Astrocyte of the hippocampus (primary cell): Measurements from ENCODE around the gene TBL1XR1.

Experiments
- DNase-seq: peaks from one replicate; pipeline ENCODE4 v3.0.0; 2011; ENCODE audit warnings: low read depth, low spot score

Gene TBL1XR1

DNA sequence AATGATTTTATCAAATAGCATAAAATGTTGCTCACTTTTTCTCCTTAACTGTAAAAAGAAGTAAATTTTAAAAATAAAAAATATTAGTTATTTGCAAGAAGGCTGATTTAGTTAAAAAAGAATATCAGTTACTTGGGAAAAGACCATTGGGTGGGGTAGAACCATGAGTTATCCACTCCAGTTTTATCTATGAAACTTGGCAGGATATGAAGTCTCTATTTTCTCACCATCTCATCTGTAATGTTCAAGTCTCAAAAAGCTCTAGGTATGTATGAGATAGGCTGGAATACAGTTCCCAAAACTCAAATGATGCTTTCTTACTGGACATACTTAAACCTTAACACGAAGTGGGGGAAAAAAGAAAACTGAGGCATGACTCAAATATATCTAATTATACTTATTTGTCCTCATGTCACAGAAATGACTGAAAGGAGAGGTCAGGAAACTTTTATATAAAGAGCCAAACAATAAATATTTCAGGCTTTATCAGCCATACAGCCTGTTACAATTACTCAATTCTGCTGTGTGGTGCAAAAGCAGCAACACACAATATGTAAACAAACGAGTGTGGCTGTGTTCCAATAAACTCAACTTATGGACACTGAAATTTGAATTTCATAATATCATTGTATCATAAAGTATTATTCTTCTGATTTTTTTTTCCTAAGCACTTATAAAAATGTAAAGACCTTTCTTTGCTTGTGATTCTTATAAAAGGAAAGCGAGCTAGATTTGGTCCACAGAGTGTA lies 131.8 kb downstream of the TBL1XR1 start:
- DNase-seq = no peak

DNA sequence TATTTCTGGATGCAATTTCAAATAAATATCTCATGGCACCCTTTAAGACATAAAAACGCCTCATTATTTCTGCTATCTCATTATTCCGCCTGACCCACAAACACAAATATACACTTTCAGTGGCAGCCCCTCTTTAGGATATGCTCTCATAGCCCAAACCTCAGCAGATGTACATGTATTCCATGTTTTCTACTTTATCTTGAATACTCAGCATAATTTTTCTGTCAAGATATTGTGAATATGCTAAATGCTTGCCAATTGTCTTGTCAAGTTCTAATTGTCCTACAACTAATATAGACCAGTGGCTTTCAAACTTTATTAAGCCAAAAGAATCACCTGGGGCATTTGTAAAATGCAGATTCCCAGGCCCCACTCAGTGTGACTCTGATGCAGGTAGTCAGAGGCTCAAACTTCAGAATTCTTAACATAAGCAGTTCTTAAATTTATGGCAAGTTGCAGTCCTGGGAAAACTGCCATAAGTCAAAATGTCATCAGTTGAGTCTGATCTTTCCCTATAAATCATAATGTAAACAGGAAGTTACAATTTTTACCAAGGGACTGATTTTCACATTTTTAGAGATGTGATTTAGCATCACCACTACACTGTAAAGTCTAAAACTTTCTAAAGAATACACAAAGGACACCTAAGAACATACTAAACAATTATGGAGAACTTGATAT lies 135.1 kb downstream of the TBL1XR1 start:
- no peak for DNase-seq

DNA sequence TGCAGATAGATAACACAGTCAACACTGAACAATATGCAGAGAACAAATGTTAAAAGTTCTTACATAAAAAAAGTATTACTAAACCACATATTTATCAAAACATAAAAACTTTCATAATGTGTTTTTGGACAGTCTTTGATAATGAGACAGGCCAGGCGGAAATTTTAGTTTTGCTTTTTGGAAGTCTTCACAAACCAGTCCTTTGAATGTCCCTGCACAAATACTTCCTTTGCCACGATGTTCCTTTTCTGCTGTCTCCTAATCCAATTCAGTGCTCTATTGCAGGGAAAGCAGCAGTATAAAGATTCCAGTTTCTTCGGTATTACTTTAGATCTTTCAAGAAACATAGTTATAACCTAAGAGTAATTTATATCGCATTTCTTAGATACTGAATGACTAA lies 135.9 kb downstream of the TBL1XR1 start:
- no peak for DNase-seq

DNA sequence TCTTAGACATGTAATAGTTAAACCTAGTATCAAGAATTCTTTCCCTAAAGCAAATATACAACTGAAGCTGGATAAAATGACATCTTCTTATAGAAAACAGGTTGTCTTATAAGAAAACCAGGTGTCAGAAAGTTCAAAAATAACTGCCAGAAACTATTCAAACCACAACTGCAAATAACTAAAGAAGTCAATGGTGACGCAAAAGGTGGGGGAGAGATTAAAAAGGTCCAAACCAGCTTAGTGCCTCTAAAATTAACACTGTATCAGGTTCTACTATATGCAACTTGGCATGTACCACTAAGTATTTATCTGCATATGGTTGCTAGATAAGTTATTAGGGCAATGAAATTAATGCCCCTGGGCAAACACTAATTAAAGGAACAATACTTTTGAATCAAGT lies 136.8 kb downstream of the TBL1XR1 start:
- no peak for DNase-seq

DNA sequence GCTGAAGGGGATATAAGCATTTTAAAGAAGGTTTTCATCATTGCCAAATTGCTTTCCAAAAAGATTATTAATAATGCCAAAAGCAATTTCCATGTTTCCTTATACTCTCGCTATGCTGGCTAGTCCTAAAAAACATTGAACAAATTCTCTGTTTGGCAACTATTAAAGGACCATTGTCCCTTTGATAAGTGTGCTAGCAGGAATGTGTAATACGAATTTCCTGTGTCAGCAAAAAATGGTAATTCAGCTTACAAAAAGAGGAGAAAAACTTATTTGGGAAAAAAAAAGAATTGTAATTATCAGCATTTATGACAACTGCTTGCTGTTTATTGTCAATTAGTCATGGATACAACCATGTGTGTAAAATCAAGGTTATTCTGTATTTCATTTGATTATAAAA lies 138.6 kb downstream of the TBL1XR1 start:
- no peak for DNase-seq

DNA sequence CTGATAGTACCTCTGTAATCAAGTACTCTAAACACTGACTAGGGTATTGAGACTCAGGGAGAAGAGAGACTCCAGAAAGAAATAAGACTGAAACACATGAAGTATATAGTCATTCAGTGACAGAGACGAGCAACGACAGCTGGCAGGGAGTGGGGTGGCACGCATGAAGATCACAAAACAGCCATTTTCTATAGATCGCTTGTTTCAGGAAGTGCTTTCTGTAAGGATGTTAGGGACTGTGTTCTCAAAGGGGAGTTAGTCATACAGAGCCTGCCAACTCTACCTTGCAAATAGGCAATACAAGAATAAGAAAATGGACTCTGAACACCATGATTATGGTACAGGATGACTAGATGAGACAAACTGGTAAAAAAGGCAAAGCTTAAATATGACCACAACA lies 139.5 kb downstream of the TBL1XR1 start:
- DNase-seq = no peak

DNA sequence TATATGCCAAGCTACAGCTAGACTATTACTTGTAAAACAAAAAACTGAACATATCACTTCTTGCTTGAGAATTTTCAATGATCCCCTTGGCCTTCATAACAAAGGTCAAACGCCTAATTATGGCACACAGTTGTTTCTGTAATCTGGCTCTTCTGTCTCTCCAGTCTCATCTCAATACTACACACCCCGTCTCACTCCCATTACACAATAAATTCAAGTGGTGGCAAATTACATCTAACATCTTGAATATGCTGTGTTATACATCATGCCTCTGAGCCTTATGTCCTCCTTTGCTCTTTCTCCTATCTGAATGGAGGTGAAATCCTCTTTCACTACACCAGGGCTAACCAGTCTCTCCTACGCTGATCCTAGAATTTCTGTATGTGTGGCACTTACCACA lies 140.4 kb downstream of the TBL1XR1 start:
- DNase-seq = no peak

DNA sequence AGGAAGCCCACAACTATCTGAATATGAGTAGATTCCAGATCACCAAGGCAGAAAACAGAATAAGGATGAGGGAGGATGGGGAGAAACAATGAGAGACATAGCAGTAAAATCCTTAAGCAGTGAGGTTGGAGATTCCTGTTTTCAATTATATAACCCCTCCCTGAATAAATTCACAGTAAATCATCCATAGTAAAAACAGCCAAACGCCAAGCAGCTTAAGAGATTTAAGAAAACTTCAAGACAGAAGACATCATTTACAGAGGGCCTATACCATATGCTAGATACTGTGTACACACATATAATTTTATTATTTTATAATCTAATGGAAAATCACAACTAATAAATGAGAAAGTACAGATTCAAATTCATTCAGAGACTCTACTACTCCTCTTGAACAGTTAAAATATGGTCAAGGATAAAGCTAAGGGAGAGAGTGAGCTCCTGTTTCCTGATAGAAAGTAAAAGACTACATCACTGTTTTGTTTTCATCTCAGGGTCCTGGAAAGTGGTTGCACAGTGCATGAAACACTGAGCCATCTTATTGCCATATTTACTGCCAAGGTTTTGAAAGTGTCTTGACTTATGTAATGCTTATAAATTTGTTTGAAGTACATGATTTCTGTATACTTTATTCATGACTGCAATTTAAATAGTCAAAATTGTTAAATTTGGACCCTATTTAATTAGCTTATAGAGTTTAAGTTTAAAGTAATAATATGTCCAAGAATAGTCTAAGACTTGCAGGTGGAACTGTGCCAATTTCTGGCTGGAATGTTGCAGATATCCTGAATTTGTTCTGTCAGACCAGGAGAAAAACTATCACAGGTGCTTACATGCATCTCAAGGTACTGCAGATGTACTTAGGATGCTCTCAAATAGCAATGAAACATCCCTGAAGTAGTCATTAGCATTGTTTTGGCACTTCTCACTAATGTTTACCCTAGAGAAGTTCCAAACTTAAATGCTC lies 141.4 kb downstream of the TBL1XR1 start:
- DNase-seq = peak; percentile 26

DNA sequence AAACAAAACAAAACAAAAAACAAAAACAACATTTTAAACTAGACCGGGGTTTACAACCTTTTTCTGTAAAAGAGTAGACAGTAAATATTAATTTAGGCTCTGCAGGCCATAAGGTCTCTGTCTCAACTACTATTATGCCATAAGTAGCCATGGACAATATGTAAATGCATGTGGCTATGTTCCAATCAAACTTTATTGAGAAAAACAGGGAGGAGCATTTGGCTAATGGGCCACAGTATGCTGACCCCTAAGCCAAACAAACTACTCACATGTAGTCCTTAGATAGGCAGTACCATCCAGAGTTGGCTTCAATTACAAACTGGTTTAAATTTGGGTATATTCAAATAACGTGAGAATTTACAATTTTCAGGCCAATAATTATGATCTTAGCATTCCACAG lies 144.2 kb downstream of the TBL1XR1 start:
- no peak for DNase-seq

DNA sequence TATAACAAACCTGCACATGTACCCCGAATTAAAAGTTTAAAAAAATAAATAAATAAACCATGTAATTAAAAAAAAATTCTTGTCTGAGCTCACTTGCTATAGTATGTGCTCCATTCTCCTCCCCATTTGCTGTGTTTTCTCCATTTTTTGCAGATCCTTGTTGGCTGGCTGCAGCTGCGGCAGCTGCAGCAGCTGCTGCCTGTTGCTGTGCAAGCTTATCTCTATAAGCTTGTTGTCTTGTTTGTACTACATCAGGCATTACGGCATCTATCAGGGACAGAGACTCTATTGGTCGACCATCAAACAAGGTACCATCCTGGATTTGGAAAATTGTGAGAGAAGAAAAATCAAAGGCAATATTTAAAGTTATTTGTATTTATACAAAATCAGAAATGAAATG lies 145.9 kb downstream of the TBL1XR1 start:
- DNase-seq = no peak

DNA sequence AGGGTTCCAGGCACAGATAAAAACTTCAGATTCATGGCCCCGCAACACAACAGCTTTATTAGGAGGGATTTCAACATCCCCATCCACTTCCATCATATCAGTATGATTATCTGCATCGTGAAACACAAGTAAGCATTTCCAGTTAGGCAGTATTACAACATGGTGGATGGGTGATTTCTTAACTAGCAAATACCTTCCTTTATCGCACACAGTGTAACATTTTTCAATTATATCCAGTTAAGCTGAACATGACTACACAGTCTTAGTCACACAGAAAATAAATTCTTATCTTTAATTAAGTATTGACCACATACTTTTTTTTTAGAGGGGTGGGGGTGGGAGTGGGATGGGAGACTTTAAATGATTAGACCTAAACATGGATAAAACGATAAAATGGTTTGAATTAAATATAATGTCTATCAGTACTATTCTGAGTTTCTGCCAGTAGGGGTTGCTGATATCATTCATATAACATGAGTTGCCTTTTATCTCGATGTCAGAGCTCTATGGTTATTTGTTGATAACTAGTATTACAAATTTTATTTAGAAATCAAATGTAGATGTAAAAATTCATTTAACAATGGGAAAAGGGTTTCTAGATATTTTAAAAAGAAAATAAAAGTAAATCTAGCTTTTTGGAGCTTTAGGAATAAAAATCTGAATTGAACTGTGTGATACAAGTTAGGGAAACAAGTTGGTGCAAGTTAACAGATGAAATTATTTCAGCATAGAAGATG lies 146.6 kb downstream of the TBL1XR1 start:
- DNase-seq = peak; percentile 55

DNA sequence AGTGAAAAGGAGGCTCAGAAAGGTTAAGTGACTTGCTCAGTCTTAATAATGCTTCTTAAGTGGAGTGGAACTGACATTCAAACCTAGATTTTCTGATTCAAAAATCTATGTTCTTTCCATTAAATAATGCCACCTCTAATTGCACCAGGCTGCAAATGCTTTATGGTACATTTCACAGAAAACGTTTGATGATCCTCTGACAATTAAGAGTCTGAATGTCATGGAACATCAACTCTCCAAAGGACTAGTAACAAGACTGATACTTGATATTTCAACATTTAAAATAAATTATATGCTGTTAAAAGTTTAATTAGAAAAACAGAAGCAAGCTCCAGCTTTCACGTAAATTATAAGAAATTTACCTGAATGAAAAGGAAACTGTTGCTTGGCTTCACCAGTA lies 151.5 kb downstream of the TBL1XR1 start:
- no peak for DNase-seq

DNA sequence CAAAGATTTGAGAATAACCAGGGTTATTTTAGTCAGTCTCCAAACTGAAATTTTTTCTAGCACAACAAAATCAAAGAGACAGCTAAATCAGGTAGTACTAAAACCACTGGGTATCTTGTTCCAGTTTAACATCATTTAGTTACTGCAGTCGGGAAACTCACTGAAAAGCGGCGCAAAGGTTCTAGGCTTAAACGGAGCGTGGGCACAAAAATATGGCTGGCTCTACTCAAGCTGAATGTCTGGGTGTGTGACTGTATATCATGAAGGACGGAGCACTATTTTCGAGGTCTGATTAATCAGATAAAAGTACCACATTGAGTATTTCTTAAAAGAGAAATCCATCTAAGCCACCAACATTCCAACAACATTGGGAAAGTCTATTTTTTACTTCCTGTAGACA lies 152.1 kb downstream of the TBL1XR1 start:
- DNase-seq = no peak

DNA sequence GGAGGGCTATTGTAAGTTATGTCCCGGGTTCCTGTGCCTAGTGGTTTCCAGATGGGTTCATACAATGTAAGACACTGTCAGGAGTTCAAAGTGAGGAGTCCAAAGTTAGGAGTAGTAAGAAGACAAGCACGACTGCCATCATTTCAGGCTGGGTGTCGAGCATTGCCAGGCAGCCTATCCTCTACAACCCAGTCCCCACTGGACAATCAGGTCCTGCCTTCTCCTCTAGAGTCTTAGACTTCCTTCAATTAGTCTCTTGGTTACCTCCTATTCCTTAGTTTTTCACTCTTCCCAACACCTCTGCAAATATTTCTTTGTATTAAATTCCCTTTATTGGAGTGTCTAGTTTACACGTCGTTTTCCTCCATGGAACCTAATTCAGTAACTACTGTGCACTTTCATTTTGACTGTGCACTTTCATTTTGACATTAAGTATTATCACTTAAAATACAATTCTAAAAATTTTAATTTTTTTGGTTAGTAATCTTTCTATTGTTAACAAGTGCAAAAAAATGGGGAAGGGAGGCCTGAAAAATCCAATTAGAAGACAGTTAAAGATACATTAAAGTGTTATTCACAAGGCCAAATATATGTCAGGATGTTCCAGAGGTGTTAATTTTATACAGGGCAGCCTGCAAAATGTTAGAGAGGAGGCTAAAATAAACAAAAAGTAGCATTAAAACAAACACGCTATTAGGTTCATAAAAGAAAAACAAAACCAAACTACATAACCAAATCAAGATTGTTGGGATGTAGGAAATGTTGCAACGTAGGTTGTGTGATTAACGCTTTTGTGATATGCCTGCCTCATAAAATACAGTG lies 155.3 kb downstream of the TBL1XR1 start:
- DNase-seq = no peak

DNA sequence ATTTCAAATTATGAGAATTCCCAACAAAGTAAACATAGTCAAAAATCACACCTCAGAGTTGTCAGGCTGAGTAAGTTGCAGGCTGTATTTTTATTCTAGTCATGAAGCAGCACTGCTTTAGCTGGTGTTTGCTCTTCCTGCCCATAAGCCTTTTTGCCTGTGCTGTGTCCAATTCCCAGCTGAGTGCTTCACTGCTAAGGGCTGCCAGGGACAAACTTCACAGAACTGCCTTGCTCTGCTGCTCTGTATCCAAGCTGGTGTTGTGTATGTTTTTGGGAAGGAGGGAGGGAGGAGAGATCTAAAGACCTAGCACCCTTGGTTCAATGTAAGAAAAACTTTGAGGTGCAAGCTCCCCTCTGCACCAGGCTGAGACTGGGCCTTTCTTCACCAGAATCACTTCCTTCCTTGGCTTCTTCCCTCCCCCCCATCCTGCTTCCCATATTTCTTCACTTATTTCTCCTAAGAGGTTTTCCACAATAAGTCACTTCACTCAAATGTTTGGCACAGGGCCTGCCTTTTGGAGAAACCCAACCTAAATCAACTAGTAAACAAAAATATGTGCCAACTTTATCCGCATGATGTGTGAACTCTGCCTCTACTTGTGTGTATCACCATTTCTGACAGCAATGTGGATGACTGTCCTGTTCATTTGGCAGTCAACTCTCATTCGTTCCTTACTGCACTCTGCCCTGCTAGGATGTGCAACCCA lies 156.1 kb downstream of the TBL1XR1 start:
- peak; percentile 50 for DNase-seq

DNA sequence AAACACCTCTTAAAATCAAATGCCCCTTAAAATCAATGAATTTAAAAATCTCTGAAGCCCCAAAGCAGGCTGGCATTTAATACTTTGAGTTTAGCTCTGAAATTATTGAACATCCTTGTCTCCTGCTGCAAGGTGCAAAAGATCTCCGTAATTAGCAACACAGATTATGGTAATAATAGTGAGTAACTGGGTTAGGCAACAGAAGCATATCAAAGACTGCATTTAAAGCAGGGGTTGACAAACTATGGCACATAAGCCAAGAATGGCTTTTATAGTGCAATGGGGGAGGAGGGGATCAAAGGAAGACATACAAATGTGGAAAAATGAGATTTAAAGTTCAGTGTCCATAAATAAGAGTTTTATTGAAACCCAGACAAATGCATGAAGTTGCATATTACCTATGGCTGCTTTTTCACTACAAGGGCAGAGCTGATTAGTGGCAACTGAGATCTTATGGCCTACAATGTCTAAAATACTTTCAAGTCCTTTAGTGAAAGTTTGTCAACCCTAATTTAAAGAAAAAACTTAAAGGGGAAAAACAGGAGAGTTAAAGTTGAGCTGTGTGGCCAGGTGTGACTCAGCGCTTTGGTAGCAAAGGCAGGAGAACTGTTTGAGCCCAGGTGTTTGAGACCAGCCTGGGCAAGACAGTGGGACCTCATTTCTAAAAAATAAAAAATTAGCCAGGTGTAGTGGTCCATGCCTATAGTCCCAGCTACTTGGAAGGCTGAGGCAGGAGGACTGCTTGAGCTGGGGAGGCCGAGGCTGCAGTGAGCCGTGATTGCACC lies 157.6 kb downstream of the TBL1XR1 start:
- DNase-seq = no peak

DNA sequence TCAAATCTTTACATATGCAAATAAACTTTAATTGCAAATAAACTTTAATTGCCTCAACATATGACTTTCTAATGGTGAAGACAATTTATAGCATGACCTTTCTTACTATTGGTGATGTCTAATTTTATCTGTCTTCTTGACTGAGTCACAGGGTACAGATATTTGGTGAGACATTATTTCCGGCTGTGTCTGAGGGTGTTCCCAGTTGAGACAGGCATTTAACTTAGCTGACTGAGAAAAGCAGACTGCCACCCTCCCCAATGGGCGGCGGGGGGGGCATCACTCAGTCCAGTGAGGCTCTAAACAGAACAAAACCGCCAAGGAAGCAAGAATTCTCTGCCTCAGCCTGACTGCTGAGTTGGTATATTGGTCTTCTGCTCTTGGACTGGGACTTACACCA lies 160.0 kb downstream of the TBL1XR1 start:
- DNase-seq = no peak

DNA sequence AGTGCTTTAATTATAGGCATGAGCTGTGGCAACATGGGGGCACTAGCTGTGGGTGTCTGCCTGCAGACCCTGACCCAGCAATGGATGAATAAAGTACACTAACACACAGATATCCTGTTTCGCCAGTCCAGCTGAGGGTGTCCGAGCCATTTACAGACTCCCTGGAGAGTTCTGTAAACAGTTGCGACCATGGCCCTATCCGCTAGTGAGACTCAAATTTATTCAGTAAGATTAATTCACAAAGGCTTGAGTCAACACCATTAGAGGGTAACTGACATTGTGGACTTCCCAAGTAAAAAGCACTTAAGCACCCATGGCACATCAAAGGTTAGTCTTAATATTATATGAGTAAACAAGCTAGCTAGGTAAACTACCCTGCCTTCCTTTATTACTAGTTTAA lies 161.6 kb downstream of the TBL1XR1 start:
- no peak for DNase-seq

DNA sequence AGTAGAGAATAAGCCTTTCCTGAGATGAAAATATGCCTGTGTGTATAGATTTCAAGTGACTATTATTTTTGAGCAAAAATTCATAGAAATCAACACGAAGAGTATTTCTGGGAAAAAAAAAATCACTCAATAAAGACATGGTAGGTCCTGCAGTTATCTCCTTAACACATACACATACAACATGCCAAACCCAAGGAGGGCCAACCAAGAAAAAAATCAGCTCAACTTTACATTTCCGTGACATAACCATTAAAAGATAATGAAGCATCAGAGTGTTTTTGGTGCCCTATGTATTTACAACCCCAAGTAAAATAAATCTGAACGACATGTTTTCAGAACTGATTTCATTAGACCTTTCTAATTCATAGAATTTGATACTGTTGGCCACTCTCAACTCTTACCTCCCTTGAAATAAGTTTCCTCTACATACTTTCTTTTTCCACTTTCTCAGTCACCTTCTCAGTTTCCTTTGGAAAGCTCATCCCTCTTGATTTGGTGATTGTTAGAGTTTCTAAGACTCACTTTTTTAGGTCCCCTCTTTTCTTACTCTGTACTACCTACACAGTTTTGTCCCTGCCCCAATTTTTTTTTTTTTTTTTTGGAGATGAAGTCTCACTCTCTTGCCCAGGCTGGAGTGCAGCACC lies 162.3 kb downstream of the TBL1XR1 start:
- no peak for DNase-seq
